HG03039 (cell line): ENCODE results near the gene POTEC.
"Not testable (repeated sequence)": the region's sequence is repeated elsewhere in the genome, so short reads cannot be mapped to it uniquely, and the experiment has no call there.

ENCODE experiments used
- ATAC-seq: cut with Tn5 transposase; IDR thresholded peaks from one replicate; pipeline ENCODE4 v1.9.1; 2021; ENCODE audit warnings: mild to moderate bottlenecking, moderate library complexity; ENCODE audit not compliant: unreplicated experiment

Gene POTEC

DNA sequence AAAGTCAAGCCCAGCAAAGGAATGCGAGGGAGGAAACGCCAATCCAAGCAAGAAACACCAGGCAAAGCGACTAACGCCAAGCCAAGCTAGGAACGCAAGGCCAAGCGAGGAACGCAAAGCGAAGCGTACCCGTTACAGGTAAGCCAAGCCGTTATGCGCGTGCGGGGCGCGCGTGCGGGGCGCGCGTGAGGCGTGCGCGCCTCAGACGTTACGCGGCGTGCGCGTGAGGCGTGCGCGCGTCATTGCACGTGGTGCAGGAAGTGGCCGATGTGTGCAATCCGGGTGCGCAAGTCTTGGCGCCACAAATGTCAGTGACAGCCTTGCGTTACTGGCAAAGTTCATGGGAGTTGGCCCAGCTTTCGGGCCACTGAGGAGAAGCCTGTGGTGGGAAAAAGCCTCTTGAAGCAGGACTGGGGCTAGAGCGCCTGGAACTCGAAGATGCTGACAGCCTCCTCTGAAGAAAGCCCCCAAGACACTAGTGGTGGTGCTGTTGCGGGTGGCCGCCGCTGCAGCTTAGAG is at the start of gene POTEC:
Gene POTEC (minus strand): TSS at position 155 of the 519 bp plus-strand sequence. CDS start 454 bp downstream, outside the sequence.
- ATAC-seq = not testable (repeated sequence)

DNA sequence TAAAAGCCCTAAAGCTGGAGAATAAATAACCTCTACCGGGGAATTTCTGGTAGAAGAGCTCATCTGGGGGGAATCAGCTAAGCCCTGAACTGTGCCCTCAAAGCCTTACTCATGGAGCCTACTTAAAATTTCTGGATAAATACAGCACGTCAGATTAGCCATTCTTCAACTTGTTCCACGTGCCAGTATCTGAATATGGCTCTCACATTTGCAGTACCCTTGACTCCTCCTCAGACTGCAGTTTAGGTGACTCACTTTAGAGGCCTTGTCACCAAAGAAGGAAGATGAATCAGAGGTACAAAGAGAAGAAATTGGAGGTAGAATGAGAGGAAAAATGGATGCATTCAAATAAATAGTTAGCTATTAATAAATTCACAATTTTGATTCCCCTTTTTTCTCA is 34.6 kb upstream of the POTEC start:
- ATAC-seq = no peak

DNA sequence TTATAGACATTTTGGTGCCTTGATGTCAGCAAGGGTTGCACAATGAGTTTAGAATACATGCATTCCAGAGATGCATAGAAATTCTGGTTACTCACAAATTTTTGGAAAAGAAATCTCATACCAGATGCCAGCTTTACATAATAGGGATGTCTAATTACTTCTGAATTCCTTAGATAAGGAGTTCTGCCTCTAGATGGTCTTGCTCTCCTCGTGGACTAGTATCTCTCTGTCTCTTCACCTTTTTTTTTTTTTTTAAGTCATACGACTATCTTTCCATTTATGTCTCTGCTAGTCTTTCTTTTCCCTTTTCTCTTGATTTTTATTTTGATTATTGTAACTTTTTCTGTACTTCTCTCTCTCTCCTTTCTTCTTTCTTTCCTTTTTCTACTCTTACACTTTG is 16.1 kb upstream of the POTEC start:
- ATAC-seq = not testable (repeated sequence)

DNA sequence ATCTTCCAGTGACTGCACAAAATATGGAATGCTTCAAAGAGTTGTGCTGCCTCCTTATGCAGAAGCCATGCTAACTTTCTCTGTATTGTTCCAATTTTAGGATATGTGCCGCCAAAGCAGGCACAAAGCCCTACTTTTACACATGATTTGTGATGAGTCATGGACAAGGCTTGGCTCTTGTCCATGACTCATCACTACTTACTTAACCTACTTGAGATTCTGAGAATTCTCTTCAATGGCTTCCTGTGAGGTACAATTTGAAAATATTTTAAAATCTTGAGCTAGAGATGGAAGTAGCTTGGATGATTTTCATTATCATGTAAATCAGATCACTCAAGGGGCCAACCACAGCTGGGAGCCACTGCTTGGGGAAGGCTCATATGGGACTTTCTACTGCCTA is 11.7 kb downstream of the POTEC start:
- not testable (repeated sequence) for ATAC-seq

DNA sequence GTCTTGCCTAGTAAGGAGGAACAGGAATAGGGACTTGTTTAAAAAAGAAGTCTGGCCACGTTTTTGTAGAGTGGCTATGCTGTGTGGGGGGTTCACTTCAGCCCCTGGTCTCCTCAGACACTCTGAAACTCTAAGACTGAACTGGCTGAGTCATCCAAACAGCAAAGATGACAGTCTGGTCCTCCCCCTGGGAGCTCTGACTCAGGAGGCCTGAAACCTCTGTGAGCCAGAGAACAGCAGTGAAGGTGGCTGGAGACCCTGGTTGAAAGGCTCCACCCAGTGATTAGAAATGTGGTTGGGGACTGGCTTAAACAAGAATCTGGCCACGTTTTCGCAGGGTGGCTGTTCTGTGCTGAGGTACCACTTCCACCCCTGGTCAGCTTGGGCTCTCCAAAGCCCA is 32.7 kb downstream of the POTEC start:
- not testable (repeated sequence) for ATAC-seq

DNA sequence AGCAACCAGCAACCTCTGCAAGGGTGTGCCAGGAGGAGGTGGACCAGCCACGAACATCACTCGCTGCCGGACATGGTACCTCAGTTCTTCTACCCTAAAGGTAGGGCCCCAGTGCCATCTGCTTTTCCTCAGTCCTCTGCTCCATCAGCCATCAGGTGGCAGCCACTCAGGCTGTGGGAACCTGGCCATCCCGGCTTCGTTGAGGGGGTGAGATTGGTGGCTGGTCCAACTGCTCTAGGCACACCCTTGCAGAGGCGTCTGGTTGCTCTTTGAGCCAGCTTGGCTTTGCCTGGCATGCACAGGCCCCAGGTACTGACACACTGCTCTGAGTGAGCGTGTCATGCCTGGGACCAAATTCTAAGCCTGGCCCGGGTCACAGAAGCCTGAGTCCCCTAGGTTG is 39.7 kb downstream of the POTEC start:
- not testable (repeated sequence) for ATAC-seq

DNA sequence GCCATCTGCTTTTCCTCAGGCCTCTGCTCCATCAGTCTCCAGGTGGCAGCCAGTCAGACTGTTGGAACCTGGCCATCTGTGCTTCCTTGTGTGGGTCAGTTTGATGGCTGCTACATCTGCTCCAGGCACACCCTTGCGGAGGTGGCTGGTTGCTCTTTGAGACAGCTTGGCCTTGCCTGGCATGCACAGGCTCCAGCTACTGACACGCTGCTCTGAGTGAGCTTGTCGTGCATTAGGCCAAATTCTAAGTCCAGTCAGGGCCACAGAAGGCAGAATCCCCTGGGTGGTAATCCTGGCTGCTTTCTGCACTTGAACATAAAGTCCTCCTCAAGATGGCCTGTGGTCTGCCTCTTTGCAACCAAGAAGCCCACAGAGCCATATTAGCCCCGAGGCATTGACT is 41.5 kb downstream of the POTEC start:
- ATAC-seq = not testable (repeated sequence)

DNA sequence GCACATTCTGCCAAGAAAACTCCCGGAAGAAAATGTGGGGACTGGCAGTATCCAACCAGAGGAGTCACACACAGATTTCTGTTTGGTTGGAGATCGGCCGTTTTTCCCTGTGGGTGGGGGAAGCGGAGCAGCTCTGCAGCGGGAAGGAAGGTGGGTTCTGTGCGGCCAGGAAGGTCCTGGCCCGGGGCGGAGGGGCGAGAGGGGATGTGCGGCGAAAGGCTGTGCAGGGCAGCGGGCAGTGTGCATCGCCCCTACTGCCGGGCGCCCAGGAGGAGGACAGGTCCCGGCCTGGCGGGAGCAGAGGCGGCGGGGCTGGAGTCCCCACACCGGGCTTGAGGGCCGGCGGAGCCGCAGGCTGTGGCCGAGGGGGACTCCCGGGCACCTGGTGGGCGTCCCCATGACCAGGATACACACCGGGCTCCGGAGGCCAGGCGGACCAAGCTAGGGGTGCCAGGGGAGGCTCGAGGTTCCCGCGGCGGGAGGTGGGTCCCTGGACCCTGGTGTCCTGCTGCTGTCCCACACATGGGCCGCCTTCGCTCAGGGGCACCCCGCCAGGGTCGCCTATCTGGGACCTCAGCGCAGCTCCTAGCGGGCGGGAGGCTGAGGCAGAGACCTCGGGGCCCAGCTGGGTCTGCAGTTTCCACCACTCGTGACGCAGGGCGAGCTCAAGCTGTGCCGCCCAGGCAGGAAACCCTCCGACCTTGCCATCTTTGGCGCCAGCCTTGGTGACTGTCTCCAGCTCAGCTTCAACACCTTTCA is 54.0 kb downstream of the POTEC start:
- not testable (repeated sequence) for ATAC-seq

DNA sequence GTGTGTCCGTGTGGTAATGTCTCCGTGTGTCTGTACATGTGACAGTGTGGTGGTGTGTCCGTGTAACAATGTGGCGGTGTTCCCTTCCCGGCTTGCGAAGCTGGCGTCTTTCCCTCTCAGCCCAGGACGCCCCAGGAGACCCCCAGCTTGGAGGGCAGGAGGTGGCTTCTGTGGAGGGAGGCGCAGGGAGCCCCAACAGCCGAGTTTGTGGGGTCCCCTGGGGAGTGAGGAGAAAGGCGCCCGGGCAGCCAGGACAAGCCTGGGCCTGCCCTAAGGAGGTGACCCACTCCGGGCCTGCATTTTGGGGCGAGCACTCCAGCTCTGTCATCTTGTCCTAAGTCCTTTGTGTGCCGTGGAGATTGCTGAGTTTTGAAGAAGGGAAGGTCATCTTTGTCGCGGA is 54.6 kb downstream of the POTEC start:
- ATAC-seq = not testable (repeated sequence)

DNA sequence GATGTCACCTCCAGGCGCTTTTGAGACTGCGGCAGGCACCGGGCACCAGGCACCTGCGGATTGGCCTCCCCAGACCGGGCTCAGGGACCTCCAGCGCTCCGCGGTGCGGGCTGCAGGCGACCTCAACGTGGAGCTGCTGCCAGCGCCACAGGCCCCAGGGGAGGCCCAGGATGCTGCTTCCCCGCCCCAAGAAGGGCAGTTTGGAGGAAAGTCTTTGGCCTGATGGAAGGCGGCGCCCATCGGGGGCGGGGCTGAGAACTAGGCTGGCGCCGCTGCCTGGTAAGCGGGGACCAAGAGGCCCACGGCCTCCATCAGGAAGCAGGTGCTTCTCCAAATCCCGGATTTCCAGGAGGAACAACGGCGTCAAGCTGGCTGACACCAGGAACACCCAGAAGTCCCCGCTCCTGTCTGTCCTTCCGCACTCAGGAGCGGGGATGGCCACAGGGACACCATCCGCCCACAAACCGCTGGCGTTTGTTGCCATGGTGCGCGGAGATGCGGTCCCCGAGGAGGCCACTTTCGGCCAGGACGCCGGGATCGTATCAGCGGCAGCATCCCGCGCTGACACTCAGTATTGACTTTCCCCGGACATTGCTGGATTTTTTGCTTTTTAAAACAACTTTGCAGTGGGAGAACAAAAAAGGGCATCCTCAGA is 56.3 kb downstream of the POTEC start:
- not testable (repeated sequence) for ATAC-seq

DNA sequence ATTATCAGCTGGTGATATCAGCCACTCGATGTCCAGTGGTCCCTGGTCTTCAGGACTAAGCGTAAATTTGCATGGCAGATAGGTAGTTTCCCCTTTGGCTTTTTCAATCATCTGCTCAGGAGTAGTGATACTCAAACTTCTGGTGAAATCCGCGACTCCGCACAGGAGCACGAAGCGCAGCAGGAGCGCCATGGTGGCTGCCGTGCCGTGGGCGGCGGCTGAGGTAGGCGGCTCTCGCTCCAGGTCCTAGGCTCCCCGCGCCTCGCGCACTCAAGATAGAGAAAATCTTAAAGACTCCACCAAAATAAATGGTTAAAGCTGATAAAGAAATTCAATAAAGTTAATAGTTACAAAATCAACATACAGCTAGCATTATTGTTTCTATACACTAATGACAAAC is 64.3 kb downstream of the POTEC start:
- ATAC-seq = not testable (repeated sequence)

DNA sequence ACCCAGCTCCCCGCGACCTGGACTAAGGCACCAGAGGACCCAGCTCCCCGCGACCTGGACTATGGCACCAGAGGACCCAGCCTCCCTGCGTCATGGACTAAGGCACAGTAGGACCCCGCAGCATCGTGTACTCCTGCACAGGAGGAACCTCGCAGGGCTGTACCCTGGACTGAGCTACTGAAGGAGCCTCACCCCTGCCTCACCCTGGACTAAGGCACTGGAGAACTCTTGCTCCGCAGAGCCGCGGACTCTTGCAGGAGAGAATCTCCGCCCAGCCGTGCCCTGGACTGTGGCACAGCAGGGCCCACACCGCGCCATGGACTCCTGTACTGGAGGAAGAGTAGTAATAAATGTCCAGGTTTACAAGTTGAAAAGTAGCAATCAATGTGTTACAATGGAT is 67.9 kb downstream of the POTEC start:
- not testable (repeated sequence) for ATAC-seq

DNA sequence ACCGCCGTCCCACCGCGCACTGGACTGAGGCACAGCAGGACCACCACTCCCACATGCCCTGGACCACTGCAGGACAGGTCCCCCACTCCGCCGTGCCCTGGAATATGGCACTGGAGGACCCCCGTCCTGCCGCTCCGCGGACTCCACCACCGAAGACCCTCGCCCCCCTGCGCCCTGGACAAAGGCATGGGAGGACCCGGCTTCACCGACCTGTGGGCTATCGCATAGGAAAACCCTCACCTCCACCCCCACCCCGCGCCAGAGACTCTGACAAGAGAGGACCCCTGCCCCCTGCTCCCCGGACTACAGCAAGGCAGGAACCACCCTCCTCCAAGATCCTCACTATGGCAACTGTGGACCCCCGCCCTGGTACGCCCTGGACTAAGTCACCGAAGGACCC is 68.6 kb downstream of the POTEC start:
- ATAC-seq = not testable (repeated sequence)

DNA sequence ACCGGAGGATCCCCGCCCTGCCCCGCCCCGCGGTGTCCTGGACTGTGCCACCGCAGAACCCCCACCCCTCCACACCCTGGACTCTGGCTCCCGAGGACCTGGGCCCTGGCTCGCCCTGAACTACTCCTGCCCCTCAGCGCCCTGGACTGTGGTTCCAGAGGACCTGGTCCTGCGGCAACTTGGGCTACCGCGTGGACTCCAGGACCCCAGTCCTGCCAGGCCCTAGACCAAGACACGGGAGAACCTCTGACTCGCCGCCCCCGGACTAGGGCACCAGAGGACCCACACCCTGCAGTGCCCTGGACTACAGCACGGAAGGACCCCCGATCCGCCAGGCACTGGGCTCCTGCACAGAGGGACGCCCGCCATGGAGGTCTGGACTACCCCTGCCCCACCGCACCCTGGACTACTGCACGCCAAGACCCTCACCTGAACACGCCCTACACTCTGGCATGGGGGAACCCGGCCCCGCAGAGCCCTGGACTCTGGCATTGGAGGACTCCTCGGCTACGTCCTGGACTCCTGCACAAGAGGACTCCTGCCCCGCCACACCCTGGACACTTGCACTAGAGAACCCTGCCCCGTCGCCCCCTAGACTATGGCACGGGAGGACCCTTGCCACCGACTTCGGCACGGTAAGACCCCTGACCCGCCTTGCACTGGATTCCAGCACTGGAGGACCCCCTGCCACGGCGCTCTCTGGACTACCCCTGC is 69.2 kb downstream of the POTEC start:
- not testable (repeated sequence) for ATAC-seq

DNA sequence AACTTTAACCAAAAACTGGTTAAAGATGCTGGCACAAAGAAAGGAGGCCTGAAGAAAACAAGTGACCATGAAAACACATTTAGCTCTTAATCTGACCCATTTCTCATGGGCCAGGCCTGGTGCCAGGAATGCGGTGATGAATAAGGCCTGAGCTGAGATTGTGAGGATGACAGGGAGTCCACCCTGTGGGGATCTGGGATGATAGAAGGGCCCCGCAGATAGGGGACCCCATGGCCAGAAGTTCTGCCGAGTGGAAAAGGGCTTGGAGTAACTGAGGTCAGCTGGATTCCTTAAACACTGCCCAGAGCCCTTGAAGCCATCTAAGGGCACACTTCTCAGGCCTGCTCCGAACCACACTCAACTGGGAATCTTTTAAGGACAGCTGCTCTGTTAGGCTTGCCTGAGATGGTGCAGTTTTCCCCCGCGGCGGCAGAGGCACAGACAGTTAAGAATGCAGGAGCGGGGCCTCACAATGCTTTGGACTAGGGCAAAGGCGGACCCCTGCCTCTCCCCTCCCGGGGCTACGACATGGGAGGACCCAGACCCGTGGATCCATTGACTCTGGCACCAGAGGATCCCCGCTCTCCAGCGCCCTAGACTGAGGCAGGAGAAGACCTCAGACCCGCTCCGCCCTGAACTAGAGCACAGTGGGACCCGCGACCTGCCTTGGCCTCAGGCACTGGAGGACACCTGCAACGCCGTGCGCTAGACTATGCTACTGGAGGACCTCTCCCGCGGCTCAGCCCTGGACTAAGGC is 70.0 kb downstream of the POTEC start:
- ATAC-seq = not testable (repeated sequence)

DNA sequence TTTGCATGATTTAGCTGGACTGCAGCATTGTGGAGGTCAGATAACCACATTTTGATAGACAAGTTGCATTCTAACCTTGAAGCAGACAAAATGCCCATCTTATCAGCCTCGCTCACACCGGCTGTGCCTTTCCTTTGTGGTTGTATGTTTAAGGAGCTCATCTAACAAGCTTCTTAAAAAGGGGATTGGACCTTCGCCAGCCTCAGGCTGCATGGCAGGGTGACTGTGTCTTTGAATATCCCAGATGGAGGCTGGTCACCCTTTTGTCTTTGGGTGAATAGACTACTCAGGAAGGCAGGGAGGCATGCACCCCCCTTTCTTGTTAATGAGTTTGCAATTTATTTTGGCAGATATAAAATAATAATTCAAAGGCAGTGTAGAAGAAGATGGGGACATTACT is 72.1 kb downstream of the POTEC start:
- ATAC-seq = not testable (repeated sequence)

DNA sequence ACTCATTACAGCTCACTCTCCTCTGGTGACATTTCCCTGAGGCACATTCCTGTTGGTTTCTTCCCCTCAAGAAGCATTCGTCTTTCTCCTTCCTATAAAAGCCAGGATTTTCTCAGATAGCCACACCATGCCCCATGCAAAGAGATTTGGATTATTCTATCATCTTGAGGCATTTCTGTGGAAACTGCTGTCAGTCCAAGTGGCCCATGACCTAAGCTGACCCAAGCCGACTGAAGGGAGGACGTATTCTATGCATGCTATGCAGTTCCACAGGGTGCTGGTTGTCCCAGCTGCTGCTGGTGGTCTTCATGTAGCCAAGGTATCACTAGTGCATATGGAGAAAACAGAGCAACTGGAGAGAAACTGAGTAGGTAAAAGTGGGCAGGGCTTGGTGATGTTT is 73.0 kb downstream of the POTEC start:
- not testable (repeated sequence) for ATAC-seq

DNA sequence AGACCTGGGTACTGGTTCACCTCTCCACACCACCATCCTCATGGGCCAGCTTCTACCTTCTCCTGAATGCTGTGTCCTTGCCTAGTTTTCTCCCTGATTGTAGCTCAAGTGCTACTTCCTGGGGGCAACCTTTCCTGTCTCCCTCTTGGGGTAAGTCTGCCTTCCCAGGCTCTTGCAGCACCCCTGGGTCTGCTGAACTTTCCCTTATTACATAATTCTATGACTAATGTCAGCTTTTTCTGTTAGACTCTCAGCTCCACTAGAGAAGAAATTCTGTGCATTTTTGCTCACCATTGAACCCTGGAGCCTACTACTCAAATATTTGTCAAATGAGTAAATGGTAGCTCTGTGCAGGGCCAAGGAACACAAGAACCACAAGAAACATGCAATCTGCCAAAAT is 73.4 kb downstream of the POTEC start:
- ATAC-seq = not testable (repeated sequence)

DNA sequence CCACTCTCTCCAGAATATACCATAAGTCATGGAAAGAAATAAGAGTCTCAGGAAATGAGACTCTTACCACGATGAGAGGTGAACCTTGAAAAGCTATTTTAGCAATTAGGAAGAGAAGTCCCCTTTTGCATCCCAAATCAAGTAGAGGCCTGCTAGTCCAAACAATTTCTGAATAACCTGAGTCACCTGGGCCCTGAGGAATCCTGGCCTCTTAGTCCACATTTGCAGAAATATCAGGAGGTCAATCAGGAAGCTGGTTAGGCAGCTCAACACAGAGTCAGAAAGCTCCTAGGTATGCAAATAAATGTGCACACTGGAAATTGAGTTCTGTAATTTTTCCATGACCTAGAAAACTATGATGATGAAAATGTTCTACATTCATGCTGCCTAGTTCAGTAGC is 77.4 kb downstream of the POTEC start:
- not testable (repeated sequence) for ATAC-seq
